Activated T-helper 2 cell treated with anti-CD3 and anti-CD28 coated beads, Interferon-gamma antibody, Interleukin-2, Interleukin-4, amounts not matched to agents 10 μg/mL and 5 μg/mL and 100 μg/mL, durations not matched to agents 14 hours and 24 hours and 36 hours (primary cell): ENCODE measurements around the gene NFIC. TPM values are rescaled to one million over a fixed set of nuclear protein-coding genes. Genes with fewer than 3 reads are reported as not detected.

Experiments
- DNase-seq: peaks from one replicate; pipeline ENCODE4 v3.0.0; 2021; ENCODE audit warnings: low spot score
- H3K27ac Mint-ChIP-seq: one replicate; pipeline ENCODE4 v1.8.0; 2021; ENCODE audit warnings: mixed read lengths
- H3K27me3 Mint-ChIP-seq: one replicate; pipeline ENCODE4 v1.8.0; 2021; ENCODE audit warnings: low read depth, mixed read lengths
- H3K36me3 Mint-ChIP-seq: one replicate; pipeline ENCODE4 v1.8.0; 2021; ENCODE audit warnings: low read depth, mixed read lengths
- H3K4me1 Mint-ChIP-seq: one replicate; pipeline ENCODE4 v1.8.0; 2021; ENCODE audit warnings: low read depth, mixed read lengths
- H3K4me3 Mint-ChIP-seq: one replicate; pipeline ENCODE4 v1.8.0; 2021; ENCODE audit warnings: low read depth, mild to moderate bottlenecking, moderate library complexity, mixed read lengths
- H3K9me3 Mint-ChIP-seq: one replicate; pipeline ENCODE4 v1.8.0; 2021; ENCODE audit warnings: mixed read lengths
- intact Hi-C: fragments of 100-400 bp; cut with micrococcal nuclease; formaldehyde crosslinking; loops from one replicate; pipeline ENCODE4 v1.15.1; 2023
- total RNA-seq: library from RNA; stranded (reverse); gene quantifications from 2 replicates; pipeline ENCODE4 v1.2.3, GENCODE V29; 2022

NFIC gene
- total RNA-seq, 1 donor from 2014 or later: 17.3 TPM

GRCh38 chr19:3467437-3468198 is 101.2 kb downstream of the NFIC start:
- H3K36me3 Mint-ChIP-seq: no peaks in the 10 kb centered on the region
- H3K9me3 Mint-ChIP-seq: no peaks in the 10 kb centered on the region
- intact Hi-C loops: no loop called here
- H3K4me1 Mint-ChIP-seq: no peaks in the 10 kb centered on the region
- H3K27me3 Mint-ChIP-seq: no peaks in the 10 kb centered on the region
- no peak overlapping the region for H3K4me3 Mint-ChIP-seq
- no peak overlapping the region for H3K27ac Mint-ChIP-seq
- DNase-seq: no peak

GRCh38 chr19:3468211-3468610 is 101.8 kb downstream of the NFIC start:
- Mint-ChIP-seq H3K36me3 (no peaks in the 10 kb centered on the region), H3K27ac (no peak overlapping the region), H3K4me3 (no peak overlapping the region), H3K27me3 (no peaks in the 10 kb centered on the region), H3K9me3 (no peaks in the 10 kb centered on the region), H3K4me1 (no peaks in the 10 kb centered on the region)
- intact Hi-C loops: no loop called here
- DNase-seq: no peak

- no peak for DNase-seq
- Mint-ChIP-seq H3K9me3 (no peaks in the 10 kb centered on the region), H3K36me3 (no peaks in the 10 kb centered on the region), H3K27ac (no peak overlapping the region), H3K27me3 (no peaks in the 10 kb centered on the region), H3K4me1 (no peaks in the 10 kb centered on the region), H3K4me3 (no peak overlapping the region)
- intact Hi-C loops: loop anchor here (5.0 kb wide), 1 partner anchor 163 kb away; no protein-coding TSS in a partner anchor
Observed at GRCh38 chr19:3469638-3470499, 103.5 kb downstream of the NFIC start.

- H3K36me3 Mint-ChIP-seq: no peaks in the 10 kb centered on the region
- H3K9me3 Mint-ChIP-seq: no peaks in the 10 kb centered on the region
- intact Hi-C loops: loop anchor here (5.0 kb wide), 1 partner anchor 163 kb away; no protein-coding TSS in a partner anchor
- H3K4me3 Mint-ChIP-seq: no peak overlapping the region
- DNase-seq: no peak
- H3K27ac Mint-ChIP-seq: no peak overlapping the region
- H3K27me3 Mint-ChIP-seq: no peaks in the 10 kb centered on the region
- no peaks in the 10 kb centered on the region for H3K4me1 Mint-ChIP-seq
Observed at GRCh38 chr19:3470500-3471128, 104.2 kb downstream of the NFIC start.

GRCh38 chr19:3471954-3472655 is 105.7 kb downstream of the NFIC start:
- Mint-ChIP-seq H3K36me3 (no peaks in the 10 kb centered on the region), H3K27ac (no peak overlapping the region), H3K9me3 (no peaks in the 10 kb centered on the region), H3K4me1 (no peaks in the 10 kb centered on the region), H3K4me3 (no peak overlapping the region), H3K27me3 (no peaks in the 10 kb centered on the region)
- DNase-seq: no peak
- intact Hi-C loops: loop anchor here (2.0 to 5.0 kb wide), 2 partner anchors 145 to 165 kb away; no protein-coding TSS in a partner anchor

GRCh38 chr19:3474010-3474409 is 107.6 kb downstream of the NFIC start:
- intact Hi-C loops: loop anchor here (5.0 kb wide), 1 partner anchor 167 kb away; no protein-coding TSS in a partner anchor

GRCh38 chr19:3474614-3475013 is 108.2 kb downstream of the NFIC start:
- H3K9me3 Mint-ChIP-seq: no peaks in the 10 kb centered on the region
- DNase-seq: no peak
- peaks cover 2% of the 10 kb centered on the region for H3K27me3 Mint-ChIP-seq
- H3K36me3 Mint-ChIP-seq: no peaks in the 10 kb centered on the region
- H3K4me3 Mint-ChIP-seq: no peak overlapping the region
- H3K4me1 Mint-ChIP-seq: peaks cover 12% of the 10 kb centered on the region
- H3K27ac Mint-ChIP-seq: no peak overlapping the region
- intact Hi-C loops: loop anchor here (5.0 kb wide), 1 partner anchor 167 kb away; no protein-coding TSS in a partner anchor

More at GRCh38 chr19:3474010-3474409, 107.6 kb downstream of the NFIC start:
- Mint-ChIP-seq H3K27ac (no peak overlapping the region), H3K9me3 (no peaks in the 10 kb centered on the region), H3K4me3 (no peak overlapping the region), H3K36me3 (no peaks in the 10 kb centered on the region), H3K27me3 (peaks cover 2% of the 10 kb centered on the region), H3K4me1 (peaks cover 8% of the 10 kb centered on the region)
- no peak for DNase-seq

- Mint-ChIP-seq H3K36me3 (no peaks in the 10 kb centered on the region), H3K9me3 (no peaks in the 10 kb centered on the region), H3K4me1 (peaks cover 12% of the 10 kb centered on the region), H3K27ac (no peak overlapping the region), H3K27me3 (peaks cover 2% of the 10 kb centered on the region), H3K4me3 (no peak overlapping the region)
- no peak for DNase-seq
- intact Hi-C loops: no loop called here
Observed at GRCh38 chr19:3475449-3475848, 109.1 kb downstream of the NFIC start.

GRCh38 chr19:3476830-3477229 is 110.4 kb downstream of the NFIC start:
- intact Hi-C loops: no loop called here
- no peak overlapping the region for H3K4me3 Mint-ChIP-seq
- DNase-seq: no peak
- no peaks in the 10 kb centered on the region for H3K9me3 Mint-ChIP-seq
- H3K4me1 Mint-ChIP-seq: peaks cover 12% of the 10 kb centered on the region
- no peak overlapping the region for H3K27ac Mint-ChIP-seq
- peaks cover 2% of the 10 kb centered on the region for H3K27me3 Mint-ChIP-seq
- no peaks in the 10 kb centered on the region for H3K36me3 Mint-ChIP-seq

- H3K27me3 Mint-ChIP-seq: peaks cover 2% of the 10 kb centered on the region
- H3K9me3 Mint-ChIP-seq: no peaks in the 10 kb centered on the region
- peaks cover 12% of the 10 kb centered on the region for H3K4me1 Mint-ChIP-seq
- DNase-seq: no peak
- H3K27ac Mint-ChIP-seq: no peak overlapping the region
- no peak overlapping the region for H3K4me3 Mint-ChIP-seq
- no peaks in the 10 kb centered on the region for H3K36me3 Mint-ChIP-seq
- intact Hi-C loops: no loop called here
Observed at GRCh38 chr19:3477506-3477905, 111.1 kb downstream of the NFIC start.

GRCh38 chr19:3477951-3478350 is 111.6 kb downstream of the NFIC start:
- intact Hi-C loops: no loop called here
- DNase-seq: no peak
- H3K27ac Mint-ChIP-seq: no peak overlapping the region
- peaks cover 2% of the 10 kb centered on the region for H3K27me3 Mint-ChIP-seq
- H3K4me3 Mint-ChIP-seq: peak overlapping the region; percentile 40
- peaks cover 12% of the 10 kb centered on the region for H3K4me1 Mint-ChIP-seq
- H3K36me3 Mint-ChIP-seq: no peaks in the 10 kb centered on the region
- H3K9me3 Mint-ChIP-seq: no peaks in the 10 kb centered on the region
